HCT116 (cell line): ENCODE data around the gene CCNL2. TPM values are rescaled to one million over a fixed set of nuclear protein-coding genes. Genes with fewer than 3 reads are reported as not detected.

Experiments used
- ATAC-seq: fragments of 200-7000 bp; cut with Tn5 transposase; 2 replicates; pipeline ENCODE4 v1.9.1; 2020; ENCODE audit warnings: mild to moderate bottlenecking, moderate library complexity
- BruUV-seq: library from RNA; stranded (reverse); fragments of 400-500 nt; replicated peaks from 2 replicates; lab custom pipeline; 2021; lab: Mats Ljungman, UMichigan
- CTCF ChIA-PET: fragments of 300-600 bp; sonication (Branson Sonifier 250); formaldehyde crosslinking; loops from one replicate; lab custom pipeline; 2021; ENCODE audit warnings: antibody characterized with exemption; lab: Charles Lee
- POLR2A ChIA-PET: fragments of 300-600, 350-600 bp; sonication (Branson Sonifier 250); formaldehyde crosslinking; loops from one replicate; lab custom pipeline; 2021; ENCODE audit warnings: antibody characterized with exemption; lab: Charles Lee
- RAD21 ChIA-PET, 2 experiments: fragments of 300-600 bp; sonication (Branson Sonifier 250); formaldehyde crosslinking; loops; one replicate each; lab custom pipeline; 2023; ENCODE audit warnings: low total read pairs in 2 of 2; ENCODE audit not compliant: uncharacterized antibody in 2 of 2, unreplicated experiment in 2 of 2, low non-redundant PET in 1 of 2; lab: Charles Lee
- DNase-seq: peaks from one replicate; pipeline ENCODE4 v3.0.0-alpha.2; 2010; ENCODE audit warnings: low read depth, low spot score
- H2AFZ ChIP-seq: fragments of 200-600 bp; shearing (Covaris generic), sonication (generic); 2 replicates; pipeline ENCODE4 v1.6.1; 2017; ENCODE audit warnings: low read depth, mixed run types, mixed read lengths, antibody characterized with exemption, low read length; ENCODE audit not compliant: poor library complexity, severe bottlenecking
- H3K27ac ChIP-seq: 2 replicates; pipeline ENCODE4 v1.5.1; 2012; ENCODE audit warnings: low read depth, low read length
- H3K27me3 ChIP-seq: fragments of 200-600 bp; sonication (generic); 2 replicates; pipeline ENCODE4 v1.6.1; 2016; ENCODE audit warnings: mixed run types, low read length, mixed read lengths; ENCODE audit not compliant: insufficient read depth
- H3K36me3 ChIP-seq, 2 experiments: fragments of 200-500 bp in 1 of 2; fragments of 200-600 bp in 1 of 2; sonication (Bioruptor generic) in 1 of 2; sonication (generic) in 1 of 2; 2 replicates each; pipeline versions ENCODE4 v1.5.1 to v1.6.1; 2014 to 2016; ENCODE audit warnings: low read length in 2 of 2, inconsistent platforms in 1 of 2, mixed read lengths in 1 of 2, mixed run types in 1 of 2; ENCODE audit not compliant: insufficient read depth in 2 of 2, control insufficient read depth in 1 of 2
- H3K4me1 ChIP-seq, 2 experiments: fragments of 200-600 bp in 1 of 2; sonication (generic) in 1 of 2; 2 replicates each; pipeline versions ENCODE4 v1.5.1 to v1.6.1; 2012 to 2017; ENCODE audit warnings: low read length in 2 of 2, inconsistent platforms in 1 of 2, mild to moderate bottlenecking in 1 of 2, mixed read lengths in 1 of 2, mixed run types in 1 of 2, moderate library complexity in 1 of 2; ENCODE audit not compliant: insufficient read depth in 2 of 2, control insufficient read depth in 1 of 2
- H3K4me2 ChIP-seq: fragments of 200-600 bp; sonication (generic); 2 replicates; pipeline ENCODE4 v1.6.1; 2017; ENCODE audit warnings: mixed run types, low read length, mixed read lengths
- H3K4me3 ChIP-seq, 2 experiments: fragments of 200-600 bp in 1 of 2; sonication (generic) in 1 of 2; replicated peaks in 1 of 2; 2 replicates each; pipeline ENCODE4 v1.5.1; 2011 to 2016; ENCODE audit warnings: low read length in 2 of 2, control low read depth in 1 of 2, low read depth in 1 of 2, mild to moderate bottlenecking in 1 of 2, mixed read lengths in 1 of 2, mixed run types in 1 of 2
- H3K79me2 ChIP-seq: fragments of 200-600 bp; sonication (generic); 2 replicates; pipeline ENCODE4 v1.6.1; 2017; ENCODE audit warnings: mild to moderate bottlenecking, mixed run types, low read length, moderate library complexity, mixed read lengths; ENCODE audit not compliant: insufficient read depth
- H3K9ac ChIP-seq: fragments of 200-600 bp; sonication (generic); 2 replicates; pipeline ENCODE4 v1.6.1; 2016; ENCODE audit warnings: low read length, mixed read lengths
- H3K9me2 ChIP-seq: fragments of 200-600 bp; sonication (generic), shearing (Covaris generic); 2 replicates; pipeline ENCODE4 v1.6.1; 2017; ENCODE audit warnings: mixed run types, mild to moderate bottlenecking, moderate library complexity; ENCODE audit not compliant: insufficient read depth
- H3K9me3 ChIP-seq, 2 experiments: fragments of 200-500 bp in 1 of 2; fragments of 200-600 bp in 1 of 2; sonication (Bioruptor generic) in 1 of 2; sonication (generic) in 1 of 2; 2 replicates each; pipeline ENCODE4 v1.6.1; 2014 to 2017; ENCODE audit warnings: low read length in 2 of 2, mixed read lengths in 2 of 2, inconsistent platforms in 1 of 2, low read depth in 1 of 2, mild to moderate bottlenecking in 1 of 2, mixed run types in 1 of 2, moderate library complexity in 1 of 2; ENCODE audit not compliant: control insufficient read depth in 1 of 2, insufficient read depth in 1 of 2
- H4K20me1 ChIP-seq: fragments of 200-600 bp; sonication (generic), shearing (Covaris generic); 2 replicates; pipeline ENCODE4 v1.6.1; 2017; ENCODE audit warnings: mixed run types, mild to moderate bottlenecking, moderate library complexity; ENCODE audit not compliant: insufficient read depth
- POLR2A ChIP-seq: IDR thresholded peaks from 2 replicates; pipeline ENCODE4 v1.7.0; 2011; ENCODE audit warnings: borderline replicate concordance; ENCODE audit not compliant: insufficient read depth, insufficient read length; ENCODE audit errors: extremely low read depth
- POLR2AphosphoS5 ChIP-seq: IDR thresholded peaks from 2 replicates; pipeline ENCODE4 v1.6.1; 2011; ENCODE audit warnings: mild to moderate bottlenecking, low read depth, low read length, moderate library complexity
- YY1 ChIP-seq: IDR thresholded peaks from 2 replicates; pipeline ENCODE4 v1.6.1; 2011; ENCODE audit warnings: low read length, low read depth, moderate library complexity, mild to moderate bottlenecking; ENCODE audit not compliant: insufficient replicate concordance; ENCODE audit errors: extremely low read depth
- ZFX ChIP-seq: fragments of 450-650 bp; IDR thresholded peaks from 2 replicates; pipeline ENCODE4 v1.6.1; 2017
- intact Hi-C: fragments of 100-400 bp; cut with micrococcal nuclease; formaldehyde crosslinking; loops from 2 replicates; pipeline ENCODE4 v1.10.0; 2022
- total RNA-seq: library from RNA; stranded (reverse); gene quantifications from one replicate; pipeline ENCODE4 v1.2.1, GENCODE V29; 2021; ENCODE audit not compliant: unreplicated experiment
- TF ChIP-seq, protein P1 (sequence below): IDR thresholded peaks from 2 replicates; pipeline ENCODE4 v1.6.1; 2012; ENCODE audit warnings: low read depth
- TF ChIP-seq, protein P2 (sequence below): IDR thresholded peaks from 2 replicates; pipeline ENCODE4 v1.6.1; 2012

Gene CCNL2
- total RNA-seq, 1 experiment from 2014 or later = 173 TPM

DNA sequence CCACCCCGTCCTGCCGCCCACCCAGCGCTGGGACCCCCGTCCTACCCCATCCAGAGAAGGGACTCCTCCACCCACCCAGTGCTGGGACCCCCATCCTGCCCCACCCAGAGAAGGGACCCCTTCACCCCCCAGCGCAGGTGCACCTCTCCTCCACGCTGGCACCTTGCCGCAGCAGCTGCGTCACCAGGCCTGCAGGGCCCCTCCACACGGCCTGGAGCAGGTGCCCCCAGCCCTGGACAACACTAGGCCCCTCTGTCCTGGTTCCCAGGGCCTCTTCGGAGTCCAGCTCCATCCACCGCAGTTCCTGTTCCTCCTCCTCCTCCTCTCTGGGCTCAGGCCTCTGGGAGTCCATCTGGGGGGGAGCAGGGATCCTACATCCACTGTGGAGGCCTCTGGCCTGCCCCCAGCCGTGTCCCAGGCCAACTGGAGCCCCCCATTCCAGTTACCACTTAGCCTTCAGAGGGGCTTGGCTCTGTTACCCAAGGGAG lies 21.6 kb upstream of the CCNL2 start:
- H3K4me3 ChIP-seq = no peak overlapping the region
- no peaks in the 10 kb centered on the region for H3K36me3 ChIP-seq
- H4K20me1 ChIP-seq = no peaks in the 10 kb centered on the region
- RAD21 ChIA-PET = no interaction called here
- CTCF ChIA-PET = no interaction called here
- H3K4me2 ChIP-seq = no peak overlapping the region
- POLR2A ChIA-PET = no interaction called here
- no peaks in the 10 kb centered on the region for H3K9me2 ChIP-seq
- no peak overlapping the region for H2AFZ ChIP-seq
- H3K4me1 ChIP-seq = peaks cover 14 to 32% of the 10 kb centered on the region in 2 experiments
- H3K9ac ChIP-seq = no peak overlapping the region
- no peaks in the 10 kb centered on the region for H3K9me3 ChIP-seq
- BruUV-seq = no TSS peak
- H3K27me3 ChIP-seq = no peaks in the 10 kb centered on the region
- no peaks in the 10 kb centered on the region for H3K79me2 ChIP-seq
- ATAC-seq = no peak
- intact Hi-C loops = no loop called here
- H3K27ac ChIP-seq = no peak overlapping the region; the same call in 1 of the 2 replicates
- TF ChIP-seq, protein P1, sequence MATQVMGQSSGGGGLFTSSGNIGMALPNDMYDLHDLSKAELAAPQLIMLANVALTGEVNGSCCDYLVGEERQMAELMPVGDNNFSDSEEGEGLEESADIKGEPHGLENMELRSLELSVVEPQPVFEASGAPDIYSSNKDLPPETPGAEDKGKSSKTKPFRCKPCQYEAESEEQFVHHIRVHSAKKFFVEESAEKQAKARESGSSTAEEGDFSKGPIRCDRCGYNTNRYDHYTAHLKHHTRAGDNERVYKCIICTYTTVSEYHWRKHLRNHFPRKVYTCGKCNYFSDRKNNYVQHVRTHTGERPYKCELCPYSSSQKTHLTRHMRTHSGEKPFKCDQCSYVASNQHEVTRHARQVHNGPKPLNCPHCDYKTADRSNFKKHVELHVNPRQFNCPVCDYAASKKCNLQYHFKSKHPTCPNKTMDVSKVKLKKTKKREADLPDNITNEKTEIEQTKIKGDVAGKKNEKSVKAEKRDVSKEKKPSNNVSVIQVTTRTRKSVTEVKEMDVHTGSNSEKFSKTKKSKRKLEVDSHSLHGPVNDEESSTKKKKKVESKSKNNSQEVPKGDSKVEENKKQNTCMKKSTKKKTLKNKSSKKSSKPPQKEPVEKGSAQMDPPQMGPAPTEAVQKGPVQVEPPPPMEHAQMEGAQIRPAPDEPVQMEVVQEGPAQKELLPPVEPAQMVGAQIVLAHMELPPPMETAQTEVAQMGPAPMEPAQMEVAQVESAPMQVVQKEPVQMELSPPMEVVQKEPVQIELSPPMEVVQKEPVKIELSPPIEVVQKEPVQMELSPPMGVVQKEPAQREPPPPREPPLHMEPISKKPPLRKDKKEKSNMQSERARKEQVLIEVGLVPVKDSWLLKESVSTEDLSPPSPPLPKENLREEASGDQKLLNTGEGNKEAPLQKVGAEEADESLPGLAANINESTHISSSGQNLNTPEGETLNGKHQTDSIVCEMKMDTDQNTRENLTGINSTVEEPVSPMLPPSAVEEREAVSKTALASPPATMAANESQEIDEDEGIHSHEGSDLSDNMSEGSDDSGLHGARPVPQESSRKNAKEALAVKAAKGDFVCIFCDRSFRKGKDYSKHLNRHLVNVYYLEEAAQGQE = no peak
- TF ChIP-seq, protein P2, sequence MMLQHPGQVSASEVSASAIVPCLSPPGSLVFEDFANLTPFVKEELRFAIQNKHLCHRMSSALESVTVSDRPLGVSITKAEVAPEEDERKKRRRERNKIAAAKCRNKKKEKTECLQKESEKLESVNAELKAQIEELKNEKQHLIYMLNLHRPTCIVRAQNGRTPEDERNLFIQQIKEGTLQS = no peak
- TF ChIP-seq, all 23 proteins: peak for 0
- DNase-seq = no peak

DNA sequence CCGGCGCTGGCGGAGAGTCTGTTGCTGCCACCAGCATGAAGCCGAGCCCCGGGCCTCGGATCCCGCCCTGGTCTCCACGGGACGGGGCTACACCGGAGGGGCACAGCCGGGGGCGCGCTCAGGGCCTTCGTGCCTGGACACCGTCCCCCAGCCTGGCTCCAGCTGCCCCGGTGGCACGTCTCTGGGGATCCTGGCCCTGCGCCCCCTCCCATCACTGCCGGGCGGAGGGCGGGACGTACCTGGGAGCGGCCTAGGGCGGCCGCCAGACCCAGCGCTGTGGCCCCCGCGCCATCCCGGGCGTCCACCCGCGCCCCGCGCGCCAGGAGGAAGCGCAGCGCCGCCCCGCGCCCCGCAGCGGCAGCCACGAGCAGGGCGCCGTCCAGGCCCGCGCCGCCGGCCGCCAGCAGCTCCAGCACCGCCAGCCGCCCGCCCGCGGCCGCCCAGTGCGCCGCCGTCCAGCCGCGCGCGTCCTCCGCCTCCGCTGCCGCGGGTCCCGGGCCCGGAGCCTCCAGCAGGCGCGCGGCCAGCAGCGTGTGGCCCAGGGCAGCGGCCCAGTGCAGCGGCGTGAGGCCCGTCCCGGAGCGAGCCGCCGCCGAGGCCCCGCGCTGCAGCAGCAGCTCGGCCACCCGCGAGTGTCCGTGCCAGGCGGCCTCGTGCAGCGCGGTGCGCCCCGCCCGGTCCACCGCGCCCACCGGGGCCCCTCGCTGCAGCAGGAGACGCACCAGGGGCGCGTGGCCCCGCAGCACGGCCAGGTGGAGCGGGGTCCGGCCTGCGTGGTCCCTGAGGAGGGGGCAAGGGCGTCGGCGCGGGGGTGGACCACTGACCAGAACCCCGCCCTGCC lies 20.9 kb upstream of the CCNL2 start:
- TF ChIP-seq POLR2AphosphoS5 = no peak
- no peak for TF ChIP-seq ZFX
- no peak for TF ChIP-seq POLR2A
- no peak for TF ChIP-seq YY1
- Histone ChIP-seq H3K27ac (no peak overlapping the region), H3K79me2 (no peaks in the 10 kb centered on the region), H3K4me3 (no peak overlapping the region), H3K9me3 (no peaks in the 10 kb centered on the region), H3K9me2 (no peaks in the 10 kb centered on the region), H3K9ac (no peak overlapping the region), H3K36me3 (no peaks in the 10 kb centered on the region), H3K27me3 (no peaks in the 10 kb centered on the region), H2AFZ (no peak overlapping the region), H4K20me1 (no peaks in the 10 kb centered on the region), H3K4me2 (no peak overlapping the region), H3K4me1 (peaks cover 14 to 30% of the 10 kb centered on the region in 2 experiments)
- ChIA-PET POLR2A (no interaction called here), RAD21 (no interaction called here), CTCF (no interaction called here)
- intact Hi-C loops = no loop called here
- ATAC-seq (no peak), DNase-seq (no peak)
- no TSS peak for BruUV-seq
